Peyer's patch (tissue), 4 donors: Measurements from ENCODE around the gene ZMYM1.
"Not testable (repeated sequence)": the region's sequence is repeated elsewhere in the genome, so short reads cannot be mapped to it uniquely, and the experiment has no call there.

ENCODE experiments used
- POLR2A ChIP-seq, 2 donors: fragments of 450-650 bp; IDR thresholded peaks; one replicate each; pipeline ENCODE4 v1.5.1; 2017; ENCODE audit warnings: antibody characterized with exemption in 2 of 2, mild to moderate bottlenecking in 2 of 2, moderate library complexity in 2 of 2
- TF ChIP-seq, protein P1 (sequence below), 6 experiments: fragments of 450-650 bp in 4 of 6; fragments of 200-600 bp in 2 of 6; sonication (generic) in 1 of 6; IDR thresholded peaks; one replicate each; pipeline ENCODE4 v1.5.1; 2017 to 2019; ENCODE audit warnings: antibody characterized with exemption in 6 of 6, mild to moderate bottlenecking in 3 of 6, moderate library complexity in 1 of 6

DNA sequence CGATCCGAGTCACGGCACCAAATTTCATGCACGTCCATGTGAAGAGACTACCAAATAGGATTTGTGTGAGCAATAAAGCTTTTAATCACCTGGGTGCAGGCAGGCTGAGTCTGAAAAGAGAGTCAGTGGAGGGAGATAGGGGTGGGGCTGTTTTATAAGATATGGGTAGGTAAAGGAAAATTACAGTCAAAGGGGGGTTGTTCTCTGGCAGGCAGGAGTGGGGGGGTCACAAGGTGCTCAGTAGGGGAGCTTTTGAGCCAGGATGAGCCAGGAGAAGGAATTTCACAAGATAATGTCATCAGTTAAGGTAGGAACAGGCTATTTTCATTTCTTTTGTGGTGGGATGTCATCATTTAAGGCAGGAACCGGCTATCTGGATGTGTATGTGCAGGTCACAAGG lies 58.4 kb downstream of the ZMYM1 start:
- TF ChIP-seq, protein P1, sequence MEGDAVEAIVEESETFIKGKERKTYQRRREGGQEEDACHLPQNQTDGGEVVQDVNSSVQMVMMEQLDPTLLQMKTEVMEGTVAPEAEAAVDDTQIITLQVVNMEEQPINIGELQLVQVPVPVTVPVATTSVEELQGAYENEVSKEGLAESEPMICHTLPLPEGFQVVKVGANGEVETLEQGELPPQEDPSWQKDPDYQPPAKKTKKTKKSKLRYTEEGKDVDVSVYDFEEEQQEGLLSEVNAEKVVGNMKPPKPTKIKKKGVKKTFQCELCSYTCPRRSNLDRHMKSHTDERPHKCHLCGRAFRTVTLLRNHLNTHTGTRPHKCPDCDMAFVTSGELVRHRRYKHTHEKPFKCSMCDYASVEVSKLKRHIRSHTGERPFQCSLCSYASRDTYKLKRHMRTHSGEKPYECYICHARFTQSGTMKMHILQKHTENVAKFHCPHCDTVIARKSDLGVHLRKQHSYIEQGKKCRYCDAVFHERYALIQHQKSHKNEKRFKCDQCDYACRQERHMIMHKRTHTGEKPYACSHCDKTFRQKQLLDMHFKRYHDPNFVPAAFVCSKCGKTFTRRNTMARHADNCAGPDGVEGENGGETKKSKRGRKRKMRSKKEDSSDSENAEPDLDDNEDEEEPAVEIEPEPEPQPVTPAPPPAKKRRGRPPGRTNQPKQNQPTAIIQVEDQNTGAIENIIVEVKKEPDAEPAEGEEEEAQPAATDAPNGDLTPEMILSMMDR (IDR thresholded peaks at IDR 0.05), result not testable (repeated sequence)
- TF ChIP-seq POLR2A (IDR thresholded peaks at IDR 0.05), result not testable (repeated sequence)
